ENCODE results near the gene PCNX1. TPM values are rescaled to one million over a fixed set of nuclear protein-coding genes. Genes with fewer than 3 reads are reported as not detected.
"Not testable (repeated sequence)": the region's sequence is repeated elsewhere in the genome, so short reads cannot be mapped to it uniquely, and the experiment has no call there.

Gene PCNX1
- total RNA-seq, 1 donor from 2014 or later, result 80.0 TPM

DNA sequence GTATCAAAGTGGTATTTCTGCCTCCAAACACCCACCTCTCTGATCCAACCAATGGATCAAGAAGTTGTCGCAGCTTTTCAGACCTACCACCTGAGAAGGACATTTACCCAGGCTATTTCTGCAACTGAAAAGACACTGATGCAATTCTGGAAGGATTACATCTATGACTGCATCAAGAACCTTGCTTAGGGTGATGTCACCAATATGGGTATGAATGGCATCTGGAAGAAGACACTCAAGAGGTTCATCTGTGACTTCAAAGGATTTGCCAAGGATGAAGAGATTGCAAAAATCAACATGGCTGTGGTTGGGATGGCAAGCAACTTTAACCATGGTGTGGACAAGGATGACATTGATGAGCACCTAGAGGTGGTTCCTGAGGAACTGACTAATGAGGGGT lies 154.2 kb downstream of the PCNX1 start:
- intact Hi-C loops (cut with micrococcal nuclease), result no loop called here

DNA sequence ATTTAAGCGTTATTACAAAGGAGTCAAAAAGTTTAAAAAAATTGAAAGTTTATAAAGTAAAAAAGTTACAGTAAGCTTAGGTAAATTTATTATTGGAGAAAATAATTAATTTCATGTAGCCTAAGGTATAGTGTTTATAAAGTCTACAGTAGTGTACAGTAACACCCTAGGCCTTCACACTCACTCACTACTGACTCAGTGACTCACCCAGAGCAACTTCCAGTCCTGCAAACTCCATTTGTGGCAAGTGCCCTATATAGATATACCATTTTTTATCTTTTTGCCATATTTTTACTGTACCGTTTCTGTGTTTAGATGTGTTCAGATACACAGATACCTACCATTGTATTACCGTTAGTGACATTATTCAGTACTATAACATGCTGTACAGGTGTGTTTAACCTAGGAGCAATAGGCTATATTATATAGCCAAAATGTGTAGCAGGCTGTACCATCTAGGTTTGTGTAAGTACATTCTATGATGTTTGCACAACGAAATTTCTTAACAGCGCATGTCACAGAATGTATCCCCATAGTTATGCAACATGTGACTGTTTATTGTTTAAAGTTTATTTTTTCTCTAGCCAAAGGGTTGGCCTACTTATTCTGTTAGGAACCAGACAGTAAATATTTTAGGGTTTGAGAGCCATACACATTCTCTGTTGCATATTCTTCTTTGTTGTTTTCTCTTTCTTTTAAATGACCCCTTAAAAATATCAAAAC lies 155.5 kb downstream of the PCNX1 start:
- intact Hi-C loops (cut with micrococcal nuclease), result no loop called here

DNA sequence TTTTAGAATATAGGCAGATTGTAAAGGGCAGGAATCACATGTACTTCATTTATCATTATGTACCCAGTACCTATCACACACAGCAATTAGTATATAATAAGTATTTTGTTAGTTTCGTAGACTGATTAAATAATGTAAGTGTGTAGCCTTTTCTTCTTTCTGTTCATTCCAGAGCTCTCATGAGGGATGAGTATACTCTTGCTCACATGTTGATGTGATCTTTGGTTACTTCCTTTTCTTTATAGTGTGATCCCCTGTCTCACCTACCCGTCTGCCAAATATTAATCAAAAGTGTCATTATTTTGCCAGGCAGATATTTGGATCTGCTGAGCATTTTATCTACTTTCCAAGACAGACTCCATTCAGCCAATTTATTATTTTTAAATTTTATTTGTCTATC lies 156.1 kb downstream of the PCNX1 start:
- intact Hi-C loops (cut with micrococcal nuclease), result no loop called here

DNA sequence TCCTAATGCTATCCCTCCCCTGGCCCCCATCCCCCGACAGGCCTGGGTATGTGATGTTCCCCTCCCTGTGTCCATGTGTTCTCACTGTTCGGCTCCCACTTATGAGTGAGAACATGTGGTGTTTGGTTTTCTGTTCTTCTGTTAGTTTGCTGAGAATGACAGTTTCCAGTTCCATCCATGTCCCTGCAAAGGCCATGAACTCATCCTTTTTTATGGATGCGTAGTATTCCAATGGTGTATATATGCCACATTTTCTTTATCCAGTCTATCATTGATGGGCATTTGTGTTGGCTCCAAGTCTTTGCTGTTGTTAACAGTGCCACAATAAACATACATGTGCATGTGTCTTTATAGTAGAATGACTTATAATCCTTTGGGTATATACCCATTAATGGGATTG lies 157.5 kb downstream of the PCNX1 start:
- intact Hi-C loops (cut with micrococcal nuclease), result not testable (repeated sequence)

DNA sequence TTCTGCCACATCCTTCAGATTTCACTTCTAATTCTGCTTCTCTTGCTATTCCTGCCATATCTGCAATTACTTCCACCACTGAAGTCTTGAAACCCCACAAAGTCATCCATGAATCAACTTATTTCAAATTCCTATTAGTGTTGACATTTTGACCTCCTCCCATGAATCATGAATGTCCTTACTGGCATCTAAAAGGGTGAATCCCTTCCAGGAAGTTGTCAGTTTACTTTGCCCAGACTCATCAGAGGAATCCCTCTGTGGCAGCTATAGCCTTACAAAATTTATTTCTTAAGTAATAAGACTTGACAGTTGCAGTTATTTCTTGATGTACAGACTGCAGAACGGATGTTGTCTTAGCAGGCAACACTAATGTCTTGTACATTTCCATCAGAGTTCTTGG lies 162.9 kb downstream of the PCNX1 start:
- intact Hi-C loops (cut with micrococcal nuclease), result no loop called here

DNA sequence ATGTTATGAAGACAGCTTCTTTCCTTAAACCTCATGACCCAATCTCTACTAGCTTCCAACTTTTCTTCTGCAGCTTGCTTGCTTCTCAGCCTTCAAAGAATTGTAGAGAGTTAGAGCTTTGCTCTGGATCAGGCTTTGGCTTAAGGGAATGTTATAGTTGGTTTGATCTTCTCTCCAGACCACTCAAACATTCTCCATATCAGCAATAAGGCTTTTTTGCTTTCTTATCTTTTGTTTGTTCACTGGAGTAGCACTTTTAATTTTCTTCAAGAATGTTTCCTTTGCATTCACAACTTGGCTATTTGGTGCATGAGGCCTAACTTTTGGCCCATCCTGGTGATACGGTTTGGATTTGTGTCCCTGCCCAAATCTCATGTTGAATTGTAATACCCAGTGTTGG lies 163.8 kb downstream of the PCNX1 start:
- intact Hi-C loops (cut with micrococcal nuclease), result no loop called here

DNA sequence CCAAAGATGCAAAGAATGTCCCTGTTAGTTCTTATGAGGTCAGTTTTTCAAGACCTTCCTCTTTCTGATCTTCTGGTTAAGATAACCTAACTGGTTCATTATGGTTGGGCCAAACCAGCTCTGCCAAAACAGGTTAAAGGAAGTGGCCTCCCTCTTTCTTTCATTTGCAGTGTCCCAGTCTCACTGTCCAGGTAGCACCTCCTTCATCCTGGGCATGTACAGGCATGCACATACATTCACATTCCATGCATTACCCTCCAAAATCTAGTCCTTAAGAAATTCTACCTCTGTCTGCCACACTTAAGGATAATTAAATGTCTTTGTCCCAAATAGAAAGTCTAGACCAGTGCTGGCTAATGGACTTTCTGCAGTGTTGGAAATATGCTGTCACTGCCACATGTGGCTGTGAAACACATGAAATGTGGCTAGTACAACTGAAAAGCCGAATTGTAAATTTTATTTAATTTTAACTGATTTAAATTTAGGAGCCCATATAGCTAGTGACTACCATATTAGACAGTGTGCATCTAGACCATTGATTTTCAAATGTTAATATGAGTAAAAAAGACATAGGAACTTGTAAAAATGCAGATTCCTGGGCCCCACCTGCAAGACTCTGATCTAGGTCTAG lies 169.3 kb downstream of the PCNX1 start:
- intact Hi-C loops (cut with micrococcal nuclease), result no loop called here

DNA sequence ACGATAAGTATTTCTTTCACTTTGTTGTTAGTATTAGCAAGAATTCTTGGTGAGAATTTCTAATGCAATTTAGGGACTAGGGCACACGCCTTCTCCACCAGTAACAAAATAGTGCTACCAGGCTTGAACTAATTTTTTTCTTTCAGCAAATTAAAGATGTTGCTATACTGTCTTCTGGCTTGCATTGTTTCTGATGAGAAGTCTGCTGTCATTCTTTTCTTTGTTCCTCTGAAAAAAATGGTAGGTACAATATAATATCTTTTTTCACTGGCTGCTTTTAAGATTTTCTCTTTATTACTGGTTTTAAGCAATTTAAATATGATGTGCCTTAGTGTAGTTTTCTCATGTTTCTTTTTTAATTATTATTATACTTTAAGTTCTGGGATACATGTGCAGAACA lies 171.2 kb downstream of the PCNX1 start:
- intact Hi-C loops (cut with micrococcal nuclease), result no loop called here

DNA sequence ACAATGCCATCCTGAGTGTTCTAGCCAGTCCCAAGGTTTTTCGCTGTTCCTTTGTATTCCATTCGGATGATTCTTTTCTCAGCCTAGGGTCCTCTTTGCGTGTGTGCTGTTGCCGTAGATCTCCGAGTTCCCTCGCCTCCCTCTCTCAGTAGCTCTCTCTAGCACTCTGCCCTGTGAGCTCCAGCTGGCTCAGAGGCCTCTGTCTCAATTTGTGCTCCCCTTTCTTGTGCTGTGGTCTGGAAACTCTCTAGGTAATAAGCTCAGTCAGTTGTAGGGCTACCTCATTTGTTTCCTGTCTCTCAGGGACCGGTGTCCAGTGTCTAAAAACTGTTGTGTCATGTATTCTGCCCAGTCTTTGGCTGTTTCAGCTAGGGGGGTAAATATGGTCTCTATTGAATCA lies 179.3 kb downstream of the PCNX1 start:
- intact Hi-C loops (cut with micrococcal nuclease), result no loop called here

DNA sequence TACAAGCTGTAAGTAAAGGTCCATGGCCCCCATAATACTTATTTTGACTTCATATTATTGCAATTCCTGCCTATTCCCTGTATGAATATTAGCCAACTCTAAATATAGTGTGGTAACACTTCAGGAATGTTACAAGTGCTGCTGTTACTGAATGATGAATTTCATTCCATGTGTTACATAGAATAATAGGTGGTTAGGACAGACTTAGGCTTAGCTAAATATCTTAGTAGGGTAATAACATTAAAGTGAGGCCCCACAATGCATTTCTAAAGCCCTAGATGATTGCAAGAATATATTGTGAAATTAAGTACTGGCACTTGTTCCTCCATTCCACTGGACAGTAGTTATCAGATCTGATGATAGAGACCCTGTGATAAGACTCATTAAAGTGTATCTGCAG lies 182.7 kb downstream of the PCNX1 start:
- intact Hi-C loops (cut with micrococcal nuclease), result no loop called here

DNA sequence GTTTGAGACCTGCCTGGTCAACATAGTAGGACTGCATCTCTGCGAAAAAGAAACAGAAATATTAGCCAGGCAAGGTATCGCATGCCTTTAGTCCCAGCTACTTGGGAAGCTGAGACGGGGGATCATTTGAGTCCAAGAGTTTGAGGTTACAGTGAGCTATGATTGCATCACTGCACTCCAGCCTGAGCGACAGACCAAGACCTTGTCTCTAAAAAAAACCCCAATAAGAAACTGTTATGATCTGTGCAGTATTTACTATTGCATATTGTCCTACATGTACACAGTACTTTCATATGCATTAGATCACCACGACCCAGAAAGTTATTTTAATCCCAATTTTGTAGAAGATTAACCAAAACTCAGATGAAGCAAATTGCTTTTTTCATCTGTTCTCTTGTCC lies 187.5 kb downstream of the PCNX1 start:
- intact Hi-C loops (cut with micrococcal nuclease), result no loop called here

DNA sequence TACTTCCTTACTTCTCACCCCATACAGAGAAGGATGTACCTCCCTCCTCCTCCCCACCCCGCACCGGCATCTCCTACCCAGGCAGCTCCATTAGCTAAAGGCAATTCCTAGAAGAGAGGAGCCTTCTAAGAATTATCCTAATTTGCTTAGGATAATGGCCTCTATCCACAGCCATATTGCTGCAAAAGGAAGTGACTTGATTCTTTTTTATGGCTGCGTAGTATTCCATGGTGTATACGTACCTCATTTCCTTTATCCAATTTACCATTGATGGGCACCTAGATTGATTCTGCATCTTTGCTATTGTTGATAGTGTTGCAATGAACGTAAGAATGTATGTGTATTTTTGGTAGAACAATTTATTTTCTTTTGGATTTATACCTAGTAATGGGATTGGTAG lies 189.7 kb downstream of the PCNX1 start:
- intact Hi-C loops (cut with micrococcal nuclease), result no loop called here

DNA sequence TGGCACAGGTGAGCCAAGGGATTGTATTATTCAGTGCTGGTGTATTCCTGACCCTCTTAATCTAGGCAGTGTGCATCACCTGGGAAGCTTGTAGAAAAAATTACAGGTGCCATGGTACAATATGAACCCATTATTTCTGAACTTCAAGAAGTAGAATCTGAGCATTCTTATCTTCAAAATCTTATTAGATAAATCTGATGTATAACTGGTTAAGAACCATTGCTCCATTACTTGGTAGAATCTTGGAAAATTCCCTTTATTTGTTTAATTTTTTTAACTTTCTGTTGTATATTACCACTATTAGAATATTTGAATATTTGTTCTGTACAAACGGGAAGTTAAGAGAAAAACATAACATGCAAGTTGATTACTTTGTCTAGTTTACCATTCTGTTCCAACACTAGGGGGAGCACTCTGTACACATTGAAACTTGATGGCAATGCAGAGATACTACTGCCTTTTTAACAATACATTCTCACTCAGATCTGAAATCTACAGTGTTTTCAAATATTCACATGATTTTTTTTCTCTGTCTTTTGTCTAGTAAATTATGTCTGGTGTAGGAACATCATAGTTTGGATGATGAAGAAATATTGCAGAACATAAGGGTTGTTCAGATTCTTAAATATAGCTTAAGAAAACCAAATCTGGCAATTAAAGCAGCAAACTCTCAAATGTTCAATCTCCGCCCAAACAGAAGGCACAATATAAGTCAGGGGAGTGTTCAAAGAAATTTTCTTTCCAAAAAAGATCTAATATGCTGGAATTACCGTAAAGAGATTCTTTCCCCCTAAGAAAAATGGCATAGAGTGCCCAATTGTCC lies 196.6 kb downstream of the PCNX1 start:
- intact Hi-C loops (cut with micrococcal nuclease), result loop anchor here (1.0 kb wide), 3 partner anchors 299 to 751 kb away; no protein-coding TSS in a partner anchor

DNA sequence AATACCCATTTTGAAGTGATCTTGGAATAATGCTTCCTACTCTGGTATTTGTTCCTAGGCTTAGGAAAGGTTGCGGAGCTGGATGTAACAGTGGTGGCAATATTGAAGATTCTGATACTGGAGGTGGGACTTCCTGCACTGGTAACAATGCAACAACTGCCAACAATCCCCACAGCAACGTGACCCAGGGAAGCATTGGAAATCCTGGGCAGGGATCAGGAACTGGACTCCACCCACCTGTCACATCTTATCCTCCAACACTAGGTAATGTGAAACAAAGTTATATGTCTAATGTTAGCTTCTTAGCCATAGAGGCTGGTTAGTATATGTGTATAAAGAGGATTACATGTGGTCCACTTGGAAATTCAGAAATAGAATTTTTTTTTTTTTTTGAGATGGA lies 197.9 kb downstream of the PCNX1 start:
- intact Hi-C loops (cut with micrococcal nuclease), result no loop called here

DNA sequence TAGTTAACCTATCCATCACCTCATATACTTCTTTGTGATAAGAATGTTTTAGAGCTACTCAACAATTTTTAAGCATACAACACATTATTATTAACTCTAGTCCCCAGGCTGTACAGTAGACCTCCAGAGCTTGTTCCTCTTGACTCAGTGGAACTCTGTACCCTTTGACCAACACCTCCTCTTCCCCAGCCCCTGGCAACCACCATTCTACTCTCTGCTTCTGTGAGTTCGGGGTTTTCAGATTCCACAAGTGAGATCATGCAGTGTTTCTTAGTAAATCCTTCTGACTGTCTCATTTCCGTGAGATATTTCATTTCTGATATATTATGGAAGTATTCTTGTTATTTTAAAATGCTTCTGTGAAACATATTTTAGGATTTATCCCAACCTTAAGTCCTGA lies 200.7 kb downstream of the PCNX1 start:
- intact Hi-C loops (cut with micrococcal nuclease), result no loop called here

DNA sequence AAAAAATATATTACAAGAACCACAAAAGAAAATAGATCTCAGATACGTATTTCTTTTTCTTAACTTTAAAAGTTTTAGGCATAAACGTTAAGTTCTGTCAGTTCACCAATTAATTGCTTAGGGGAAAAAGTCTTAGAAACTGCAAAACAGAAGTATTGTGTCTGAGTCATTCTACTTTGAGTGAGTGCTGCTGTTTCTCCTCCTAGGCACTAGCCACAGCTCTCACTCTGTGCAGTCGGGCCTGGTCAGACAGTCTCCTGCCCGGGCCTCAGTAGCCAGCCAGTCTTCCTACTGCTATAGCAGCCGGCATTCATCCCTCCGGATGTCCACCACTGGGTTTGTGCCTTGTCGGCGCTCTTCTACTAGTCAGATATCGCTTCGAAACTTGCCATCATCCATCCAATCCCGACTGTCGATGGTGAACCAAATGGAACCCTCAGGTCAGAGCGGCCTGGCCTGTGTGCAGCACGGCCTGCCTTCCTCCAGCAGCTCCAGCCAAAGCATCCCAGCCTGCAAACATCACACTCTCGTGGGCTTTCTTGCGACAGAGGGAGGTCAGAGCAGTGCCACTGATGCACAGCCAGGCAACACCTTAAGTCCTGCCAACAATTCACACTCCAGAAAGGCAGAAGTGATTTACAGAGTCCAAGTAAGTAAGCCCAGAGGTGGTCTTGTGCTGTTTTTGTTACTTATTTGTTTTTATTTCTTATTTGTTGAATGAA lies 201.3 kb downstream of the PCNX1 start:
- intact Hi-C loops (cut with micrococcal nuclease), result no loop called here

DNA sequence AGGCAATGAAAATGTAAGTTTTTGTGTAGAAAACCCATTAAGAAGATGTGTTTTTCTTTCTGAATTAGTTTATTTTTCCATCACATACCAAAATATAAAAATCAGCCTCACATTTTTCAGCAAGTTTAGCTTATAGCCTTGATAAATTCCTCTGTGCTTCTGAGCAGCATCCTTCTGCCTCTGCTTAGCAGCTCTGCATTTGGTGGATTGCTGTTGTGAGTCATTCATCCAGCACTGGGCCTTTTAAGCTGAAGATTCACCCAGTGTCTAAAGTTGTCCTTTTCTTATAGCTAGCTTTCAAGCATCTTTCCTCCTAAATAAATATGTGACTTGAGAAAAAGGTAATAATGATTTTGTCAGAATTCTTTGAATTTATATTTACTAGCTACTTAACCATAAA lies 206.1 kb downstream of the PCNX1 start:
- intact Hi-C loops (cut with micrococcal nuclease), result no loop called here

DNA sequence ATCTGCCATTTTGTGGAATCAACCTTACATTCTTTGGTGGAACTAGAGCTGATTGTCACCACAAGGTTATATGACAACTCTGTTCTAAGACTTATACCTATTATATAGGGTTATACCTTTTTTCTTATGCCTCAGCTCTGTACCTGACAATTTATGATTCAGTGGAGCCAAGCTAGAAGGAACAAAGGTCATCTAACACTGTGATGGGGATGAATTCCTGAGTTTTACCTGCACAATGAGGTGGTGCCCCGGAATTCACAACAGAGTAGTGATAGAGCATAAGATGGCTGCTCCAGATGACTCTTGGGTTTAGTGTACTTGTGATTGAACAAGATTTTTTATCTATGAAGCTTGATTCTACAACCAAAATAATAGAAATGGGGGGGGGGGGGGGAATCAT lies 207.3 kb downstream of the PCNX1 start:
- intact Hi-C loops (cut with micrococcal nuclease), result no loop called here

DNA sequence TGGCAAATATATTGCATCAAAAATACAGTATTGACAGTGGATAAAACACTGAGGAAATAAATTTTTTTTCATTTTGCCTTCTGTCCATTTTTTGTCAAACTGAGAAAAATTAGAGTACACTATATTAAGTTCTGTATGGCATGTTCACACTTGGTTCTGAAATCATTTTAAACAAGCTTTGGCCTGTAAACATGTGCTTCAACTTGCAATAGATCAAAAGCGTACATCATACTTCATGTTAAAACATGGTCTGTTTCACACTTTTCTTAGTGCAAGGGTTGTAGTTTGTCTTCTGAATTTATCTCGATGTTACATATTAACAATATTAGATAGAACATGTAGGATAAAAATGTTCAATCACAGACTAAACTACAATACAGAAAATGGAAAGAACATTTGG lies 208.0 kb downstream of the PCNX1 start:
- intact Hi-C loops (cut with micrococcal nuclease), result no loop called here

DNA sequence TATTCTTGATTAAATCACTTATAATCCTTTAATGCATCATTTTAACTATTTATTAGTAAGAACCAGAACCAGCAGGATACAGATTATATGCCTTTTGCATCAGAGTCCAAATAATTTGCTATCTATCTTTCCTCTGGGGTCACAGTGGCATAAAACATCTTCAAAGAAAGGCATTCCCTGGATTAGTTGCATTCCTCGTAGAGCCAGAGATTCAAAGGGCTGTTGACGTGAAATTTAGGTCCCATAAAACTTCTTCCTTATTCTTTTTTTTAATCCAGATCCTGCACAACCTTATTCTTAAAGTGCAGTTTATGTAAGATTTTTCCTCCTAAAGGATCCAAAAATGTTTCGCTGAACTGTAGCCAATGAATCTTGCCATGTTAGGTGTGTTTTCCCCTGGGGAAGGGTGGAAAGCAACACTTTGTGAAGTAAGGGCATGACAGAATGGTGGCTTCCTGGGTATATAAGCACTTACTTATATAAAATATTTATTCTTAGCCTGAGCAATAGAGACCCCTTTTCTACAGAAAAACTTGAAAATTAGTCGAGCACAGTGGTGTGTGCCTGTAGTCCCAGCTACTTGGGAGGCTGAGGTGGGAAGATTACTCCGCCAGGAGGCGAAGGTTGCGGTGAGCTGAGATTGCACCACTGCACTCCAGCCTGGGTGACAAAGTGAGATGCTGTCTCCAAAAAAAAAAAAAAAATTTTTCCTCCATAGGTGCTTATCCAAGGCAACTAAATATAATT lies 208.7 kb downstream of the PCNX1 start:
- intact Hi-C loops (cut with micrococcal nuclease), result no loop called here

DNA sequence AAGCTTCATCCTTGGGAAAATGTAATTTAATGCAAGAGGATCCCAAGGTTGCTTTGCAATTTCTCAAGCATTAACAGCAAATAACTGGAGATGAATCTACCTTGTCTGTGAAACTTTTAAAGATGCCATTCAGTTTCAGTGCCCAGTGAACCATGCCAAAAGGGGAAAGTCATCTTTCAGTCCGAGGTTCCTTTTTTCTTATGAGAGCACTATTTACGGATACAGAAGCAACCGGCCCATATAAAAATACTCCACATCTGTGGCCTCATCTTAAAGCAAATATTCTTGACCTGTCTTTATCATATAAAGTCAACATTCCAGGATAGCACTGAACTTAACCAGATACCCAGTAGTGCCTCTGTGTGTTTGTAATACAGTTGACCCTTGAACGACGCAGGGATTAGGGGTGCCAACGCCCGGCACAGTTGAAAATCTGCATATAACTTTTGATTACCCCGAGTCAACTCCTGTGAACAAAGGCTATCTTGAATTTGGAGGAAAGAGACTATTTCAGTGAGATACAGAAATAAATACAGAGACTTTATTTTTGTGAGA lies 209.4 kb downstream of the PCNX1 start:
- intact Hi-C loops (cut with micrococcal nuclease), result no loop called here

Data from T-helper 1 cell treated with Interleukin-12 subunit alpha and Interleukin-12 subunit beta and Interleukin-4 antibody, amounts not matched to agents 30 ng/mL and 1 ng/mL, for 36 hours (primary cell).